Vein endothelial cell (primary cell): Measurements from ENCODE around the gene TULP4. TPM values are rescaled to one million over a fixed set of nuclear protein-coding genes. Genes with fewer than 3 reads are reported as not detected.

ENCODE experiments used
- small RNA-seq: library from RNA; depleted of rRNA; stranded (forward); fragments of <200 nt; gene quantifications from one replicate; pipeline ENCODE3, GENCODE V24; 2012
- total RNA-seq: library from RNA; depleted of rRNA; stranded (reverse); fragments of >200 nt; gene quantifications from 2 replicates; pipeline ENCODE4 v1.2.3, GENCODE V29; 2012

The TULP4 gene, protein sequence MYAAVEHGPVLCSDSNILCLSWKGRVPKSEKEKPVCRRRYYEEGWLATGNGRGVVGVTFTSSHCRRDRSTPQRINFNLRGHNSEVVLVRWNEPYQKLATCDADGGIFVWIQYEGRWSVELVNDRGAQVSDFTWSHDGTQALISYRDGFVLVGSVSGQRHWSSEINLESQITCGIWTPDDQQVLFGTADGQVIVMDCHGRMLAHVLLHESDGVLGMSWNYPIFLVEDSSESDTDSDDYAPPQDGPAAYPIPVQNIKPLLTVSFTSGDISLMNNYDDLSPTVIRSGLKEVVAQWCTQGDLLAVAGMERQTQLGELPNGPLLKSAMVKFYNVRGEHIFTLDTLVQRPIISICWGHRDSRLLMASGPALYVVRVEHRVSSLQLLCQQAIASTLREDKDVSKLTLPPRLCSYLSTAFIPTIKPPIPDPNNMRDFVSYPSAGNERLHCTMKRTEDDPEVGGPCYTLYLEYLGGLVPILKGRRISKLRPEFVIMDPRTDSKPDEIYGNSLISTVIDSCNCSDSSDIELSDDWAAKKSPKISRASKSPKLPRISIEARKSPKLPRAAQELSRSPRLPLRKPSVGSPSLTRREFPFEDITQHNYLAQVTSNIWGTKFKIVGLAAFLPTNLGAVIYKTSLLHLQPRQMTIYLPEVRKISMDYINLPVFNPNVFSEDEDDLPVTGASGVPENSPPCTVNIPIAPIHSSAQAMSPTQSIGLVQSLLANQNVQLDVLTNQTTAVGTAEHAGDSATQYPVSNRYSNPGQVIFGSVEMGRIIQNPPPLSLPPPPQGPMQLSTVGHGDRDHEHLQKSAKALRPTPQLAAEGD (N-terminal part only)
- total RNA-seq, result 100 and 109 TPM in 2 replicates

DNA sequence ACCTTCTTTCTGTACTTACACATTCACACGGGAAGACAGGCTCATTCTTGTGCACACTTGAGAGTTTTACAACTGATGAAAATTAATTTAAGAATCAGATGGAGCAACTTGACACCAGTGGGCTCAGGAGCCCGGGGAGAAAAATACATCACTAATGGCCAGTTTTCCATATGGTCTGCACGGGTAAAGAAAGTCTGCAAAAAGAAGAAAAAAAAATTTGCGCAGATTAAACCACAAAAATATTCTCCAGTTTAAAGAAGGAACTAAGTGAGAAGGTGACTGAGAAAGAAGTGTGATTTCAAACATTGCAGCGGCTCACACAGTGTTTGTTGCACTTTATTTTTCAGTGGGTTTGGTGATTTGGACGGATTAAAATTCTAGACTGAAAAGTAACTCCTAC is at the start of gene TULP4:
TSS of gene TULP4 (plus strand) at position 301 of the 400 bp plus-strand sequence. CDS start 1,552 bp downstream, outside the sequence.

DNA sequence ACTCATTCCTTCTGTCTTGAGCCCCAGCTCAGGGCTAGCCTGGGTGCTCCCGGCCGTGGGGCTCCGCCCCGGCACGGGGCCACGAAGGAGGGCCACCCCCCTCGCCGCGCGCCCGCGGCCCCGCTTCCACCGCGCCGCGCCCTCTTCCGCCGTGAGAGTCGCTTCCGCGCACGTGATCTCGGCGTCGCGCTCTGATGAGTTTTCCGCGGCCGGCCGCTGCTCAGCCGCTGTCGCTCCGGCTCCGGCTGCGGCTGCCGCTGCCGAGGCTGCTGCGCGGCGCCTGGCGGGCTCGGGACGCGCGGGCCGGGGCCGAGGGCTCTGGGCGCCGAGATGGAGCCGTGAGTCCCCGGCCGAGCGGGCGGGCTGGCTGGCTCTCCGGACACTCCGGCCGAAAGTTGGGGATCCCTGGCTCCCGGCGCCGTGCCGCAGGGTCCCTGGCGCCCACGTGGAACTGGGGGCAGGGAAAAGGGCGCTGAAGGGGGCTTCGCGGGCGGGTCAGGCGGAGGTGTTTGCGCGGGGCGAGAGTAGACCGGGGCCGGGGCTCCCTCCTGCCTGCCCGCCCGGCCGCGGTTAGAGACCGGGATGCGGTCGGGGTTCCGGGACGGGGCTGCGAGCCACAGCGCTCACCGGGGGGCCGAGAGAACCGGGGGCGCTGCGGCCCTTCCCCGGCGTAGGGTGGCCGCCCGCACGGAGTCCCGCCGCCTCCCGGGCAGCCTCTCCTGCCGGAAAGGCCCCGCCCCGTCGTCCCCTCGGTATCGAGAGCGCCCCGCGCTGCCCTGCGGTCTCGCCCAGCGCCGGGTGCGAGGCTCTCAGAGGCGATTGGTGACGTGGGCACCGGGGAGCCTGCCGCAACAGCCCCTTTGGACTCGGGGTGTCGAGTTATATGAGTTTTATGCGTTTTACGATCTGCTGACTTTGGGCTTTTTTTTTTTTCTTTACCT is 247.9 kb downstream of the TULP4 start, which contains the start of gene TMEM181:
TSS of gene TMEM181 (plus strand) at position 197 of the 941 bp plus-strand sequence. CDS start at position 331, 134 bp downstream.

Small RNA genes within 50 kb of the gene (small RNA-seq; reads per million reads assigned to genes)
- not detected for gene RN7SL173P

Other genes with a start within 250 kb of the TULP4 start
- 7.4 and 7.8 TPM in 2 replicates for gene SERAC1, start 144.2 kb upstream of the TULP4 start, total RNA-seq
- gene GTF2H5, start 144.1 kb upstream of the TULP4 start, total RNA-seq, result 3.3 and 5.3 TPM in 2 replicates
- gene TMEM181, start 247.6 kb downstream of the TULP4 start, total RNA-seq, result 47.2 and 51.0 TPM in 2 replicates